HG03196 (cell line): ENCODE data around the gene CNTROB.
"Not testable (repeated sequence)": the region's sequence is repeated elsewhere in the genome, so short reads cannot be mapped to it uniquely, and the experiment has no call there.

Experiments used
- ATAC-seq: cut with Tn5 transposase; IDR thresholded peaks from one replicate; pipeline ENCODE4 v1.9.1; 2021; ENCODE audit not compliant: unreplicated experiment

CNTROB gene

DNA sequence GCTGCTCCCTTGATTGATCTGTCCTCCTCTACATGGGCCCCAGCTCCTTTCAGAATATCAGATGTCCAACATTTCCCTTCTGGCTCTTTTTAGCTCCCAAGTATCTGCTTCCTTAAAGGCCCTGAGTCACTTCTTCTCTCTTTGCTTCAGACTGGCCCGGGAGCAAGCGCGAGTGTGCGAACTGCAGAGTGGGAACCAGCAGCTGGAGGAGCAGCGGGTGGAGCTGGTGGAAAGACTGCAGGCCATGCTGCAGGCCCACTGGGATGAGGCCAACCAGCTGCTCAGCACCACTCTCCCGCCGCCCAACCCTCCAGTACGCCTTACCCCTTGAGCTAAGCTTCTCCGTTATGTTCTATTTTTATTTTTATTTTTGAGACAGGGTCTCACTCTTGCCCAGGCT is 12.3 kb downstream of the CNTROB start:
- ATAC-seq, result no peak

GRCh38 chr17:7945651-7946050 is 13.6 kb downstream of the CNTROB start:
- no peak for ATAC-seq

- ATAC-seq, result no peak
Measured at GRCh38 chr17:7946441-7946840, 14.4 kb downstream of the CNTROB start.

- no peak for ATAC-seq
Measured at GRCh38 chr17:7947651-7948050, 15.6 kb downstream of the CNTROB start.

DNA sequence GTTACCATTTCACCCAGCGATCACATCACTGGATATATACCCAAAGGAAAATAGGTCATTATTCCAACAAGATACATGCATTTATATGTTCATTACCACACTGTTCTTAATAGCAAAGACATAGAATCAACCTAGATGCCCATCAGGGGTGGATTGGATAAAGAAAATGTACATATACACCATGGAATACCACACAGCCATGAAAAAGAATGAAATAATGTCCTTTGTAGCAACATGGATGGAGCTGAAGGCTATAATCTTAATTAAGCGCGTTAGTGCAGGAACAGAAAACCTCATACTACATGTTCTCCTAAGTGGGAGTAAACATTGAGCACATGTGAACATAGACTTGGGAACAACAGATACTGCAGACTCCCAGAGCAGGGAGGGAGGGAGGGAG is 18.6 kb downstream of the CNTROB start:
- ATAC-seq, result no peak

GRCh38 chr17:7951143-7951792 is 19.3 kb downstream of the CNTROB start:
- peak; percentile 66 for ATAC-seq

DNA sequence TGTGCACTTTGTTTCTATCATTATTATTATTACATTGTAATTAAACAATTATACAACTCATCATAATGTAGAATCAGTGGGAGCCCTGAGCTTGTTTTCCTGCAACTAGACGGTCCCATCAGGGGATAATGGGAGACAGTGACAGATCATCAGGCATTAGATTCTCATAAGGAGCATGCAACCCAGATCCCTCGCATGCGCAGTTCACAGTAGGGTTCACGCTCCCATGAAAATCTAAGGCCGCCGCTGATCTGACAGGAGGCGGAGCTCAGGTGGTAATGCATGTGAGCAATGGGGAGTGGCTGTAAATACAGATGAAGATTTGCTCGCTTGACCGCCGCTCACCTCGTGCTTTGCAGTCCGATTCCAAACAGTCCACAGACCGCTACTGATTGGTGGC is 21.3 kb downstream of the CNTROB start:
- ATAC-seq, result not testable (repeated sequence)

DNA sequence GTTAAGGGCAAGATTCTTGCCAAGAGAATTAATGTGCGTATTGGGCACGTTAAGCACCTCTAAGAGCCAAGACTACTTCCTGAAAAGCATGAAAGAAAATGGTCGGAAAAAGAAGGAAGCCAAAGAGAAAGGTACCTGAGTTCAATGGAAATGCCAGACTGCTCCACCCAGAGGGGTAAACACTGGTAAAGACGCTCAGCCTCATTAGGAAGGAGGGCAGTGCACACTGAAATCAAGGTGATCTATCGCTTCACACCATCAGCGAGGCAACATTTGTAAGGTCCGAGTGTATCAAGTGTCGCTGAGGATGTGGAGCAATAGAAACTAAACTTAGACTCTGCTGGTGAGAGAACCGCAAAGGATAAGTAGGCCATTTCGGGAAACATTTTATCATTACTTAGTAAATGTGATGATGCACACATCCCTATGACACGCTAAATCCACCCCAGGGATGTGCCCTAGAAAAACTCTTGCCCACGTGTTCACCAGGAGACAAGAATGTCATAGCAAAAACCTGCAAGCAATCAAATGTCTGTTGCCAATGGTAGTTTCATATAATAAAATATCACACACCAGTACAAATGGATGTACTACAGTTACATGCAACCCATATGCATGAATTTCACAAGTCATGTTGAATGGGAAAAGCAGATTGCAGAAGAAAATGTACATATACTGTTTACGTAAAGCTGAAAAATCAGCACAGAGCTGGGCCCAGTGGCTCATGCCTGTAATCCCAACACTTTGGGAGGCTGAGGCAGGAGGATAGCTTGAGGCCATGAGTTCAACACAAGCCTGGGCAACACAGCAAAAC is 23.6 kb downstream of the CNTROB start:
- ATAC-seq, result no peak

- ATAC-seq, result no peak
Measured at GRCh38 chr17:7956228-7956965, 24.4 kb downstream of the CNTROB start.

DNA sequence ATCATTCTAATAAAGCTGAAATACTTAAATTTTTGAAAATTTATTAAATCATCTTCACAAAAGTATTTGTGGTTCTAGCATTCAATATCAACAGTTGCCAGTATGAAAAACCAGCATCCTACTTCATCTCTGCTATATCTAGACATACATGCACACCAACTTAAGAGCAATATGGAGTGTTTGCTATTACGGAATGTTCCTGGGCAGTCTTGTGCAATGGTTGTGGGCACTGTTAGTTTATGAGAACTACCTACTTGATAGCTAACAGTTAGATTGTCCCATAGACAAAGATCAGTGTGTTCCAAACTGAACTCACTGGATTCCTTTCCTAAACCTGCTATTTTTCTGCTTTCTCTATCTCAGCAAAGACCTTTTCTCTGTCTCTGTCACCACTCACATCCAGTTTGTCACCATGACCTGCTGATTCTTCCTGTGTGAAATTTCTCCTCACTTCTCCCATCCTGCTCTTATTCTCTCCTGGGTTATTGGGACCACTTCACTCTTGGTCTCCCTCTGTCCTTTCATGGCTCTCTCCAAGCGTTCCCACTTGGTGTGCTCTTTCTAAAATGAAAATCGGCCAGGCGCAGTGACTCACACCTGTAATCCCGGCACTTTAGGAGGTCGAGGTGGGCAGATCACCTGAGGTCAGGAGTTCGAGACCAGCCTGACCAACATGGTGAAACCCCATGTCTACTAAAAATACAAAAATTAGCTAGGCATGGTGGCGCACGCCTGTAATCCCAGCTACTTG is 27.7 kb downstream of the CNTROB start:
- ATAC-seq, result no peak

GRCh38 chr17:7961421-7961820 is 29.4 kb downstream of the CNTROB start:
- no peak for ATAC-seq

- no peak for ATAC-seq
Measured at GRCh38 chr17:7967751-7968150, 35.7 kb downstream of the CNTROB start.

GRCh38 chr17:7969433-7969832 is 37.4 kb downstream of the CNTROB start:
- ATAC-seq, result no peak

DNA sequence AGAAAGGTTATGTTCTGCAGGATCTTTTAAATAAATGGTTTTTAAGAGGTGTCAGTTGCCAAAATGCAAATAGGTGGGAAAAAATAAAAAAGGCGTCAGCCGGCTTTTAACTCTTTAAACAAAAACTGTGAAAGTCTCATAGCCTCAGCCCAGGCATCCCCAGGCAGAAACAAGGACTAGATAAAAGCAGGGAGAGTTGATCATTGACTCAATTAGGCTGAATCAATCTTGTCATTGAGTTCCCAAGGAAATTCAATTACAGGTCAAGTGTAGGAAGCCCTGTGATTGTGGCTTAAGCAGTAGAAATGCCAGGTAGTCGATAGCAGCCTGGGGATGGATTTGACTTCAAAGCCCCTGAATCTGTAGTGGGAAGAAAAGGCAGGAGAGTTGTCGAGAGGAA is 39.6 kb downstream of the CNTROB start:
- ATAC-seq, result no peak

DNA sequence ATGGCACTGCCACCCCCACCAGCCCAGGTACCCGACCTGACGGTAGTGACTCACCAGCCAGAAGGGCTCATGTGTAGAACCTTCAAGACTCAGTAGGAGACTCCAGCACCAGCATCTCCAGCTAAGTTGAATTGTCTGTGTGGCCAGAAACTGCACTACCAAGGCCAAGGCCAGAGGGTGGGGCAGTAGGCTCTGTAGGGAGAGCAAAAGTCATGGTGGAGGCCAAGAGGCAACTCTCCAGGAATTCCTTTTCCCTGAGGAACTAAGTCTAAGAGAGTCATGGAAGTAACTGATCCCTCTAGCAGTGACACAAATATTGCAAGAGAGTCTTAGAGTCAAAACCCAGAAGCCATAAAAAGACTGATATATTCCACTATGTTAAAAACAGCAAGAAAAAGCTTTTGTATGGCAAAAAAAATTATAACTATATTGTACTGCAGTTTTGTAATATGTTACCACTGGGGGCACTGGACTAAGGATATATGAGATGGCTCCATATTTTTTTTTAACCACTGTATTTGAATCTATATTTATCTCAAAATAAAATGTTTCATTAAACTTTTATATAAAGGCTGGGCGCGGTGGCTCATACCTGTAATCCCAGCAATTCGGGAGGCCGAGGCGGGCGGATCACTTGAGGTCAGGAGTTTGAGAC is 40.3 kb downstream of the CNTROB start:
- ATAC-seq, result no peak

- ATAC-seq, result no peak
Measured at GRCh38 chr17:7974638-7975131, 42.7 kb downstream of the CNTROB start.

DNA sequence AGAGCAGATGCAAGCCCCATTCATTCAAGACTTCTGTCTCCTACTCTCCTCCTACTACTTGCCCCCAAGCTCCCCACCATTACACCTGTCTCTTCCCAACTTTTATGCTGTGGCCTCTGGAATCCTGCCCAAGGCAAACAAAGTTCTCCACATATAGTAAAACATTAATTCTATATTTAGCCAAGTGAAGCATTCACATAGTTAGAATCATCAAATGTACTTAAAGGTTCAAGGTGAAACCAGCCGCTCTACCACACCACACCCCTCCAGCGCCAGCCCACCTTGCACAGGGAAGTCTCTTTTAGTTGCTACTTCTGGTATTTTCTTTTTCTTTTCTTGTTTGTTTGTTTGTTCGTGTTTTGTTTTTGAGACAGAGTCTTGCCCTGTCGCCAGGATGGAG is 45.0 kb downstream of the CNTROB start:
- ATAC-seq, result no peak

GRCh38 chr17:7977805-7978204 is 45.8 kb downstream of the CNTROB start:
- ATAC-seq, result no peak

- ATAC-seq, result no peak
Measured at GRCh38 chr17:7982173-7982572, 50.2 kb downstream of the CNTROB start.

DNA sequence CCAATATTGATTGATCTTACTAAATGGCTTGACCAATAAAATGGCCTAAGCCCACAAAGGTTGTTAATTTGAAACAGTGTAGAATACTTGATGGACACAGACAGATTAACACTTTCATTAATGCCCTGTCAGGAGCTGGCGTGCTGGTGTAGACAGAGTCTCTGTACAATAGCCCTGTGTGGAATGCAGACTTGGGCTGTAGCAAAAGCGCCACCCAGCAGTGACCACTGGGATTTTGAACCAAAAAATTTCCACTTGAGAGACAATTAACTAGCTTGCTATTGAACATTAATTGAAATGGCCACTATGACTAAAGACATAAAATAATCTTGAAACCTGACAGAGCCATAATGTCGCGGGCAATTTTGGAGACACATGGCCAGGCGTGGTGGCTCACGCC is 50.7 kb downstream of the CNTROB start:
- no peak for ATAC-seq

- no peak for ATAC-seq
Measured at GRCh38 chr17:7984904-7985303, 52.9 kb downstream of the CNTROB start.
